NCI-H1694 treated with DMSO at 0.1 percent for 48 hours (cell line): Measurements from ENCODE around the gene CDC42BPA.
"Not testable (repeated sequence)": the region's sequence is repeated elsewhere in the genome, so short reads cannot be mapped to it uniquely, and the experiment has no call there.

Source experiments
- DNase-seq: peaks from one replicate; lab custom pipeline; 2025; lab: John Stamatoyannopoulos, UW

CDC42BPA gene

DNA sequence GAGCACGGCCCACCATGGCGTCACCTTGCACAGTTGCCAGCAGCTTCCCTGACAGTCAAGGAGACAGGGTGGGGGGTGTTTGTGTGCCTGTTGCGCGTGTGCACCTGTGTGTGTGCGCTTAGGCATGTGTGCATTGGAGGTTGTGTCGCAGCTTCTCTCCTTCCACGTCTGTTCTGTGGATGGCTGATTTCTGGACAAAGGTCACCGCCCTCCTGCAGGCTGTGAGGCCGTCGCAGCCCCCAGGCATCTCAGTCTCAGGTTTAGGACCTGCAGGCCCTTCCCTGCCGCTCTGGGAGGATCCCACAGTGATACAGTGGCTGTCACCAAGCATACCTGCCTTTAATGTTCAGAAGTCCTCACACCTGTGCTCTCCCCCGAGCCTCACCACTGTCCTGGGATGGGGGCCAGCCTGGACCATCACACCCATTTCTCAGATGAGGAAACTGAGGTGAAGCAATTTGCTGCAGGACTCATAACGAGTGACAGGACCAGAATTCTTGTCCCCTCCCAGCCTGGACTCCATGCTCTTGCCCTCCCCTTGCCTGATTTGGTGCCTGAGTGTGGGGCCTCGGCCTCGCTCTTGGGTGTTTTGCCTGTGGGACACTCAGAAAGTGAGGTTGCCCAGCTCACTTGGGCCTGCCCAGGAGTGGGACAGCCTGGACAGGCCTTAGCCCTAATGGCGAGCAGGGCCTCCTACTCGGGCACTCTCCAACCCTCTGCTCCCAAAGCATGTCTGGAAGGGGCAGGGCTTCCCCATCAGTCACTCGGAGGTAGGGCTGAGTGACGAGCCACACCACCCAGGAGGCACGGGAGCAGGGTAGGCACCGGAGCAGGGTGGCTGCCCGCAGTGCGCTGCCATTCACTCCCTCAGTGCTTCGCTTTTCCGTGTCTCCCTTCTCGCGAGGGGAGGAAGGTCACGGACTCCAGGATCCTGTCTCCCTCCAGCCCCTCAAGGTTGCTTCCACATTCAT is 355.6 kb downstream of the CDC42BPA start:
- DNase-seq: no peak

DNA sequence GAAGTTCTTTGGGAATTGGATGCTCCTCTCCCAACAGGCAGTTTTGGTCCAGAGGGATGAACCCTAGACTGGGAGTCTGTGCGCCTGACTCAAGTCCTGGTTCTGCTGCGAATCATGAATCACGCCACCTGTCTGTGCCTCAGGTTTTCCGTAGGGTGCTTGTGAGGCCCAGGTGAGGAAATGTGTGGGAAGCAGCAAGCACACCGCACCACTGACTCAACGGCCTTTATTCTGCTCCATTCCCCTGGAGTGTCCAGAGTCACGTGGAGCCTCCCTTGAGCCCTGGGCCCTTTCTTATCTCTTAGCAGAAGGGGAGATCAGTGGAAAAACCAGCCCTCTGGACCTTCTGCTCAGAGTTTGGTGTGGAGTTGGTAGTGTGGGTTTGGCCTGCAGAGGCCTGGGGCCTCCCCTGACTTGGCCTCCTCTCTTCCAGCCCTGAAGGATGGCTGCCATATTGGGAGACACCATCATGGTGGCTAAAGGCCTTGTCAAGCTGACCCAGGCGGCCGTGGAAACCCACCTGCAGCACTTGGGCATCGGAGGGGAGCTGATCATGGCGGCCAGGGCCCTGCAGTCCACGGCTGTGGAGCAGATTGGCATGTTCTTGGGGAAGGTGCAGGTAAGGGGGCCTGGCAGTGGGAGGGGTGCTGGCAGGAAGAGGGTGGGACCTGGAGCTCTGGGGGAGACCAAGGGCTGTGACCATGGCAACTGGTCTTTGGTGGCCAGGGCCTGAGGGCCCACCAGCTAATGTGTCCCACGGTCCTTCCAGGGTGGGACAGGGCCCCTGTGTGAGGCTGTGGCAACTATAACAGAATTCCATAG is 357.1 kb downstream of the CDC42BPA start:
- DNase-seq: no peak

DNA sequence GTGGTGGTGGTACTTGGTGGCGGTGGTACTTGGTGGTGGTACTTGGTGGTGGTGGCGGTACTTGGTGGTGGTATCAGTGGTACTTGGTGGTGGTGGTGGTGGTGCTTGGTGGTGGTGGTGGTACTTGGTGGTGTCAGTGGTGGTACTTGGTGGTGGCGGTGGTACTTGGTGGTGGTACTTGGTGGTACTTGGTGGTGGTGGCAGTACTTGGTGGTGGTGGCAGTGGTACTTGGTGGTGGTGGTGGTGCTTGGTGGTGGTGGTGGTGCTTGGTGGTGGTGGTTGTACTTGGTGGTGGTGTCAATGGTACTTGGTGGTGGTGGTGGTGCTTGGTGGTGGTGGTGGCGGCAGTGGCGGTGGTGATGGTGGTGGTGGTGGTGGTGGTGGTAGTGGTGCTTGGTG is 358.0 kb downstream of the CDC42BPA start:
- DNase-seq: no peak

GRCh38 chr1:226958300-226958699 is 360.0 kb downstream of the CDC42BPA start:
- no peak for DNase-seq

DNA sequence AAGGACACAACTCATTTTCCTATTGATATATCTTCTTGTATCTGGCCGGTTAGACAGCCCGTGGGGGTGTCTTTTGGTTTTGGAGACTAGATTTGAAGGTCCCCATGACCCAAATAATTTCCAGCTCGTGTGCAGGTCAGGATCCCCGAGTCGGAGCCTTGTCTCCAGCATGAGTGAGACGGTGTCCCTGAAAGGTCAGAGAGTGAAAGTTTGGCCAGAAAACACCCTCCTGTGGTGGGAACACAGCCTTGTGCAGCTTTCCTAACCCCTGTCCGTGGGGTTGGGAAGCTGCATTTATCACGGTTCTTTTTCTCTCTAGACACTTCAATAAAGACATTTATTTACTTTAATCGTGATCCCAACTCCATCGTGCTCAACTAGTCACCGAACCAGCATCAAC is 360.6 kb downstream of the CDC42BPA start:
- no peak for DNase-seq

DNA sequence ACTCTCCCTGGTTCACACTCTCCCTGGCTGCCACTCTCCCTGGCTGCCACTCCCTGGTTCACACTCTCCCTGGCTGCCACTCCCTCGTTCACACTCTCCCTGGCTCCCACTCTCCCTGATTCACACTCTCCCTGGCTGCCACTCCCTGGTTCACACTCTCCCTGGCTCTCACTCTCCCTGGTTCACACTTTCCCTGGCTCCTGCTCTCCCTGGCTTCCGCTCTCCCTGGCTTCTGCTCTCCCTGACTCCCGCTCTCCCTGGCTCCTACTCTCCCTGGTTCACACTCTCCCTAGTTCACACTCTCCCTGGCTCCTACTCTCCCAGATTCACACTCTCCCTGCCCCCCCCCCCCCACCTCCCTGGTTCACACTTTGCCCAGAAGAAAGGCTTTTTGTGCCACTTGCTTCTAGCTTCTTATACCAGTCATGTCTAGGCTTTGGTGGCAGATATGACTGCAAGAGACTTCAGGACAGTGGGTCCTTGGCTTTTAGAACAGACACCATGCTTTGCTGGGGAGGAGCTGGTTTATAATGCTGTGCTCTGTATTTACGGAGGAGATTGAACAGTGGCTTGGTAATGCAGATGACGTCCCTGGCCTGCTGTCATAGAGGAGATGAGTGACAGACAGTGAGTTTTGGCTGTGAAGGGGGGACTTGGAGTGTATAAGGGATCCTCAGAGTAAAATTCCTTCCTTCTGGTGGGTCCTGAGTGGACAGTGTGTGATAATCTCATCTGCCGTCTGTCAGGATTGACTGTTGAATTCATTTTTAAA is 361.2 kb downstream of the CDC42BPA start:
- no peak for DNase-seq

- DNase-seq: not testable (repeated sequence)
These were observed 362.4 kb downstream of the CDC42BPA start for GRCh38 chr1:226955857-226956256.

DNA sequence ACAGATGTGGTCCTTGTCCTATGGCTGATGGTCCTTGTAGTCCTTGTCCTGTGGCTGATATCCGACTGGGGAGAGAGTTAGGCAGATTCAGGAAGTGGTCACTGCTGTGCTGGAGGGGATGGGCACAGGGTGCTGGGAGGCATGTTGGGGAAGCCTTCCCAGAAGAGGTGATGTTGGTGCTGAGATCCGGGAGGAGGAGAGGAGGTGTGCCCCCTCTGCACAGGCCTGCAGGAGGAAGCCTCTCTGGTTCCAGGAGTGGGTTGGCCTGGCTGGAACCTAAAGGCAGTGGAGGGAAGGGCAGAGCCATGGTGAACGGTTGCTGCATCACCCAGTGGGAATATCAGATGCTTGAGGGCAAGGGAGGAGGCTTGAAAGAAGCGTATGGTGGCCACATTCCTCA is 363.5 kb downstream of the CDC42BPA start:
- DNase-seq: no peak

- DNase-seq: no peak
These were observed 364.0 kb downstream of the CDC42BPA start for GRCh38 chr1:226954337-226954736.

GRCh38 chr1:226953175-226953800 is 365.0 kb downstream of the CDC42BPA start:
- no peak for DNase-seq

GRCh38 chr1:226952118-226952441 is 366.2 kb downstream of the CDC42BPA start:
- DNase-seq: no peak

GRCh38 chr1:226951286-226952117 is 366.8 kb downstream of the CDC42BPA start:
- no peak for DNase-seq

DNA sequence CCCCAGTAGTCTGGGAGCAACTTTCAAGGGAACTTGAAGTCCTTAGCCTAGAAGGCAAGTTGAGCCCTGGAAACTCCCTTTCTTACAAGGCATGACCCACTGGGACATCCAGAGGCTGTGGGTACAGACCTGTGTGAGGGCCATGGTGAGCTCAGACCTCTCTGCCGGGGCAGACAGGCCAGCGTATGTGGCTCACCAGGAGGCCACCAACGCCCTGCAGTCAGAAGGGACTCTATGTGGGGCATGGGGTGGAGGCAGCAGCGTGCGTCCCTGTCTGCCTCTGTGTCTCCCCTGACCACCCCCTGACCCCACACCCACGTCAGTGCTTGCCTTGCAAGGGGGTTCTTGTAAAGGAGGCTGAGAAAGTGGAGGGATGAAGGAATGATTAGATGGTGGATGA is 367.4 kb downstream of the CDC42BPA start:
- DNase-seq: no peak

GRCh38 chr1:226950316-226950715 is 368.0 kb downstream of the CDC42BPA start:
- DNase-seq: no peak

DNA sequence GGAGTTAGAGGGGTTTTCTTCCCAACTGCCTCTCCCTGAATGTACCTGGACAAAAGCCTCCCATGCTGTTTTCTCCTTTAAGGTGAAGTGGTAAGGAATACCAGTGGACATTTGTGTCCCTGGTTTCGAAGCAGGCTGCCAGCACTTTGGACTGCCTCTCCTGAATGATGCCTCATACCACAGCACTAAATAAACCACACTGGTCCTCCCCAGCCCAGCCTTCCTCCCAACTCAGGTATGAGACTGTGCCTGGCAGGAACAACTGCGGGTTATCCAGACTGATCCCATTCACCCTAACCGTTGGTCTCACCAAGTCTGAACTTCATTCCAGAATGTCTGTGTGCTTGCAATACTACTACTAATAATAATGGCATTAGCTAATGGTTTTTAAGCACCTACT is 368.9 kb downstream of the CDC42BPA start:
- DNase-seq: no peak

- DNase-seq: no peak
These were observed 369.3 kb downstream of the CDC42BPA start for GRCh38 chr1:226948996-226949395.

DNA sequence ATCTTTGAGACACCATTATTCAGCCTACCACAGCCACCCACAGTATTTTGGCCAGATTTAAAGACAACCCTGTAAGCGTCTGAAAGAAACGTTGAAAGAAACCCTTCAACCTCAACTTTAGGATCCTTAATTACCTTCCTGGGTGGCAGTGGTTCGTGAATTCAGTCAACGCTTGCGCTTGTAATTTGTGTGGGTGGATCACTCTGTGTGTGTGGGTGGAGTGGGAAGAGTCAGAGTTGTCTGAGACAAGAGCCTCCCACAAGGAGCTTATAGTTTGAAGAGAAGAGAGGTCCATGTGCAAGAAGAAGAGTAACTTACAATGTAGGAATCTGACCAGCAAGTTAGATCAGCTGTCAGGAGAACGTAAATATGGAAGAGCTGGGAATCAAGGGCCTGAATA is 369.8 kb downstream of the CDC42BPA start:
- DNase-seq: no peak

DNA sequence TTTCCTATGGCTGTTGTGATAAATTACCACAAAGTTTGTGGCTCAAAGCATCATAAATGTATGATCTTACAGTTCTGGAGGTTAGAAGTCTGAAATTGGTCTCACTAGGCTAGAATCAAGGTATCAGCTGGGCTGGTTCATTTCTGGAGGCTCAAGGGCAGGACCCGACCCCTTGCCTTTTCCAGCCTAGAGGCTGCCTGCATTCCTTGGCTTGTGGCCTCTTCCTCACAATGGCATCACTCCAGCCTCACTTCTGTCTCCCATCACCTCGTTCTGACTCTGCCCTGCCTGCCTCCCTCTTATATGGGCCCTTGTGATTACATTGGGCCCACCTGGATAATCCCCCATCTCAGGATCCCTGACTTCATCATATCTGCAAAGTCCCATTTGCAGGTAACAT is 370.2 kb downstream of the CDC42BPA start:
- DNase-seq: no peak

- peak; percentile 47 for DNase-seq
These were observed 371.5 kb downstream of the CDC42BPA start for GRCh38 chr1:226946841-226947240.

- DNase-seq: no peak
These were observed 372.0 kb downstream of the CDC42BPA start for GRCh38 chr1:226946285-226946684.

GRCh38 chr1:226945858-226946245 is 372.4 kb downstream of the CDC42BPA start:
- DNase-seq: no peak
